ENCODE results near the gene SLC6A4. TPM values are rescaled to one million over a fixed set of nuclear protein-coding genes. Genes with fewer than 3 reads are reported as not detected.

Gene SLC6A4
- polyA plus RNA-seq, 3 donors from 2014 or later, result 0.12 to 0.34 TPM; not detected in 1

GRCh38 chr17:30222251-30222650, 13.2 kb downstream of the SLC6A4 start:
- no peak overlapping the region for H3K4me3 Mint-ChIP-seq
- H3K27ac Mint-ChIP-seq, result no peak overlapping the region
- no peaks in the 10 kb centered on the region for H3K4me1 Mint-ChIP-seq
- no peaks in the 10 kb centered on the region for H3K9me3 Mint-ChIP-seq
- DNase-seq, result no peak
- H3K27me3 Mint-ChIP-seq (ENCODE audit: low read depth in 3 of 3), result peaks cover 0 to 8% (median 3%) of the 10 kb centered on the region in 3 donors
- no peaks in the 10 kb centered on the region for H3K36me3 Mint-ChIP-seq

DNA sequence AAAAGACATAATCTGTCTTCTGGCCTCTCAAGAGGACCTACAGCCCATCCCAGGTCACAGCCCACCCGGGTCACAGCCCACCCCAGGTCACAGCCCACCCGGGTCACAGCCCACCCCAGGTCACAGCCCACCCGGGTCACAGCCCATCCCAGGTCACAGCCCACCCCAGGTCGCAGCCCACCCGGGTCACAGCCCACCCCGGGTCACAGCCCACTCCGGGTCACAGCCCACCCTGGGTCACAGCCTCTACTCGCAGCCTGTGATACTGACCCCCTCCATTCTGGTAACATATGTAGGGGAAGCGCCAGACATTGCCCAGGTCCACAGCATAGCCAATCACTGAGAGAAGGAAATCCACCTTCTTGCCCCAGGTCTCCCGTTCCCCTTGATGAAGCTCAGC, 14.2 kb downstream of the SLC6A4 start:
- no peaks in the 10 kb centered on the region for H3K4me1 Mint-ChIP-seq
- no peak for DNase-seq
- no peak overlapping the region for H3K27ac Mint-ChIP-seq
- no peak overlapping the region for H3K4me3 Mint-ChIP-seq
- H3K9me3 Mint-ChIP-seq, result no peaks in the 10 kb centered on the region
- no peaks in the 10 kb centered on the region for H3K36me3 Mint-ChIP-seq
- peaks cover 1 to 5% (median 3%) of the 10 kb centered on the region in 3 donors for H3K27me3 Mint-ChIP-seq (ENCODE audit: low read depth in 3 of 3)

GRCh38 chr17:30220414-30220813, 15.1 kb downstream of the SLC6A4 start:
- H3K36me3 Mint-ChIP-seq, result no peaks in the 10 kb centered on the region
- H3K27me3 Mint-ChIP-seq (ENCODE audit: low read depth in 3 of 3), result peaks cover 0 to 3% (median 1%) of the 10 kb centered on the region in 3 donors
- H3K9me3 Mint-ChIP-seq, result no peaks in the 10 kb centered on the region
- no peaks in the 10 kb centered on the region for H3K4me1 Mint-ChIP-seq
- DNase-seq, result no peak
- no peak overlapping the region for H3K27ac Mint-ChIP-seq
- H3K4me3 Mint-ChIP-seq, result no peak overlapping the region

DNA sequence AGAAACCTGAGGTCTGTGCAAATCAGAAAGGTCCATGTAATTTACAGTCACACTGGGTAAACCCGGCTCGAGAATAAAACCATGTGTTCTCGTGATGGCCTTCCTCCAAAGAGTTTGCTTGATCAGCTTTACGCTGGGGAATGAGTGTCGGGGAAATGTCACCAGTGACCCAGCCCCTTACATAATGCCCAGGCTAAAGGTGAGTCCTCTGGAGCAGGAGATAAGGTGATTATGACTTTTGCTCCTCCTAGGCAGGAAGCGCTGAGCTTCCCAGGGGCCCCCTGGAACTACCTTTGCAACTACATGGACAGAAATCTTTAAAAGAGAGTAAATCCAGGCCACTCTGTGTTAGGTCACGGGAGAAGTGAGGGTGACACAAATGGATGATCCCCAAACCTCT, 15.7 kb downstream of the SLC6A4 start:
- no peaks in the 10 kb centered on the region for H3K36me3 Mint-ChIP-seq
- H3K9me3 Mint-ChIP-seq, result no peaks in the 10 kb centered on the region
- DNase-seq, result no peak
- H3K27me3 Mint-ChIP-seq (ENCODE audit: low read depth in 3 of 3), result peaks cover 0 to 4% (median 1%) of the 10 kb centered on the region in 3 donors
- H3K4me1 Mint-ChIP-seq, result no peaks in the 10 kb centered on the region
- no peak overlapping the region for H3K27ac Mint-ChIP-seq
- H3K4me3 Mint-ChIP-seq, result no peak overlapping the region

- no peak overlapping the region for H3K27ac Mint-ChIP-seq
- H3K36me3 Mint-ChIP-seq, result no peaks in the 10 kb centered on the region
- H3K4me3 Mint-ChIP-seq, result no peak overlapping the region
- H3K27me3 Mint-ChIP-seq (ENCODE audit: low read depth in 3 of 3), result peaks cover 0 to 7% (median 1%) of the 10 kb centered on the region in 3 donors
- DNase-seq, result no peak
- H3K4me1 Mint-ChIP-seq, result no peaks in the 10 kb centered on the region
- no peaks in the 10 kb centered on the region for H3K9me3 Mint-ChIP-seq
Observed at GRCh38 chr17:30219315-30219714, 16.2 kb downstream of the SLC6A4 start.

DNA sequence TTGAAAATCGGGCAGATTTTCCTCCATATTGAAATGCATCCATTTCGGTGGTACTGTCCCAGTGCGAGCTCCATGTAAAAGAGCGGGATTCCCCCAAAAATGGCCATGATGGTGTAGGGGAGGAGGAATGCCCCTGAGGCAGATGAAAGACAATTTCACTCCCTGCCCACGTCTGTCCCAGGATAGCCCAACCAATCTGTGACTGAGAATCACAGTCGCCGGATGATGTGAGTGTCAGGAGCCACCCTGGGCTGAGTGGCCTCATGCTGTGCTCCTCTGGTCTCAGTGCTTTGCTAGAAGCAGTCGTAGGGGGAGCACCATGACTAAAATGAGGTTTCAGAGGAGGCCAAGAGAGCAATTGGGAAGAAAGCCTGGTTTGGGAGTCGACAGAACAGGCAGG, 16.7 kb downstream of the SLC6A4 start:
- Mint-ChIP-seq H3K4me3 (no peak overlapping the region), H3K9me3 (no peaks in the 10 kb centered on the region), H3K36me3 (no peaks in the 10 kb centered on the region), H3K27ac (no peak overlapping the region), H3K4me1 (no peaks in the 10 kb centered on the region), H3K27me3 (ENCODE audit: low read depth in 3 of 3) (peaks cover 0 to 7% (median 1%) of the 10 kb centered on the region in 3 donors)
- DNase-seq, result no peak

GRCh38 chr17:30217746-30218245, 17.7 kb downstream of the SLC6A4 start:
- Mint-ChIP-seq H3K27ac (peak overlapping the region in 1 of 6 donors; percentile 56), H3K36me3 (no peaks in the 10 kb centered on the region), H3K27me3 (ENCODE audit: low read depth in 3 of 3) (peaks cover 0 to 7% (median 1%) of the 10 kb centered on the region in 3 donors), H3K4me1 (no peaks in the 10 kb centered on the region), H3K9me3 (no peaks in the 10 kb centered on the region), H3K4me3 (no peak overlapping the region)
- no peak for DNase-seq

DNA sequence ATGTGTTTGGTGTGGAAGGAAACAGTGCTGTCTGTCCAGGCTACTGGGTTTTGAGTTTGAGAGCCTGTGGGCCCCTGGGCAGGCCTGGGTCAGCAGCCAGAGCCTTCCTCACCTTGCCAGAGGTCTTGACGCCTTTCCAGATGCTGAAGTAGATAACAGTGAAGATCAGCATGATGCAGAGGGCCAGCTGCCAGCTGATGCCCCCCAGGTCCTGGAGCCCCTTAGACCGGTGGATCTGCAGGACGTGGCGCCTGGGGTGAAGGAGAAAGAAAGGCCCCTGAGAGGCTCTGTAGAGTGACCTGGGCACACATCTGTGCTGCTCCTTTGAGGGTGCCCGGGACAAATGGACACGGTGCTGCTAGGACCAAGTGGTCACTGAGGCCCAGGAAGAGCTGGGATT, 18.4 kb downstream of the SLC6A4 start:
- peak overlapping the region in 1 of 6 donors; percentile 46 for H3K27ac Mint-ChIP-seq
- peaks cover 0 to 7% (median 1%) of the 10 kb centered on the region in 3 donors for H3K27me3 Mint-ChIP-seq (ENCODE audit: low read depth in 3 of 3)
- no peak for DNase-seq
- no peaks in the 10 kb centered on the region for H3K36me3 Mint-ChIP-seq
- no peaks in the 10 kb centered on the region for H3K9me3 Mint-ChIP-seq
- peaks cover 2 to 3% of the 10 kb centered on the region in 2 donors for H3K4me1 Mint-ChIP-seq
- H3K4me3 Mint-ChIP-seq, result no peak overlapping the region

DNA sequence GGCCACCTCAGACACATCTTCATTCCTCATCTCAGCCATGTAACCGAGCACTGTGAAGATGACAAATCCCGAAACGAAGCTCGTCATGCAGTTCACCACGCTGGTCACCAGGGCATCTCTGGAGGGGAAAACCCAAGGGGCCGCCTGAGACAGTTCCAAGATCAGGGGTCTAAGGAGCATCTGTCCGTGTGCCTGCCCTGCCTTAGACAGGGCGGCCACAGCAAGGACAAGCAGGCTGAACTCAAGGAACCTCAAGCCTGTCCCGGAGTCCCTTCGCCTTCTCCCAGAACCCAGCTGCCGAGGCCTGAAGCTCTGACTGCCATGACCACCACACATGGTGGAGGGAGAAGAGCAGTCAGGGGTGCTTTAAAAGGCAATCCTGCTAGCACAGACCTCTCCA, 22.7 kb downstream of the SLC6A4 start:
- peaks cover 0 to 8% (median 1%) of the 10 kb centered on the region in 3 donors for H3K27me3 Mint-ChIP-seq (ENCODE audit: low read depth in 3 of 3)
- peaks cover 19 to 30% of the 10 kb centered on the region in 2 donors for H3K4me1 Mint-ChIP-seq
- H3K4me3 Mint-ChIP-seq, result no peak overlapping the region
- DNase-seq, result no peak
- H3K36me3 Mint-ChIP-seq, result no peaks in the 10 kb centered on the region
- H3K27ac Mint-ChIP-seq, result peak overlapping the region in 4 of 6 donors; percentile 6 to 91 (median 78)
- no peaks in the 10 kb centered on the region for H3K9me3 Mint-ChIP-seq

DNA sequence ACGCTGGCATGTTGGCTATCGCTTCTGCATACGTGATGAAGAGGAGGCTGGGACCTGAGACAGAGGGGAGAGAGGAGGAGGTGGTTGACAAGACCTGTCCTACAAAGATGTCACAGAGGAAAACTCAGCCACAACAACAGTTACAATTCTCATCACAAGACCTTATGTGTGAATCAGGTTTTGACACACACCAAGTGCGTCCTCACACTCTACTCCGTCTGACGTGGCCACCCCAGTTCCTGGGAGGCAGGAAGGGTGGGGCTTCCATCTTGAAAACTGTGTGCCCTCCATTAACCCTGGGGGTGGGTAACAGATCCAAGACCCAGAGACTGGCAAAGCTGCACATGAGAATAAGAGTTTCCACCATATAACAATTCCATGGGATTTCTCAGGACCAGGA, 24.1 kb downstream of the SLC6A4 start:
- Mint-ChIP-seq H3K36me3 (no peaks in the 10 kb centered on the region), H3K4me1 (peaks cover 19 to 30% of the 10 kb centered on the region in 2 donors), H3K9me3 (no peaks in the 10 kb centered on the region), H3K27ac (peak overlapping the region; percentile 28 to 91 (median 79)), H3K4me3 (peak overlapping the region in 4 of 5 donors; percentile 4 to 56 (median 36)), H3K27me3 (ENCODE audit: low read depth in 3 of 3) (peaks cover 0 to 8% (median 2%) of the 10 kb centered on the region in 3 donors)
- DNase-seq, result peak; percentile 63 to 65 (median 64)

DNA sequence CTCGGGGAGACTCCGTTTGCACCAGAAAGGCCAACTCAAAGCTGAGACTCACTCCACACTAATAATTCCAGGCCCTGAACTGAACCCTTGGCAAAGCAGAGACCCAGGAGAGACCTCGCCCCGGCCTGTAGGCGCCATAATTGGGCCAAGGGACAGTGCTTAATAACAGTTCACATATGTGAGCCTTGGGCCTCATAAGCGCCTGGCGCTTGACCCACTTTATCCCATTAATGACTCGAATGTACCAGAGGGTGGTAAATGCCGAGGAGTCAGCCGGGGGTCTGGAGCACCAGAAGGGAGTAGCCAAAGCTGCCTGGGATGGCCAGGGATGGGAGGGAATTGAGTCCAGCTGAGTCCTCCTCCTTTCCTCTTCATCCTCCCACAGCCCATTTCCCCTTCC, 24.6 kb downstream of the SLC6A4 start:
- peak overlapping the region in 5 of 6 donors; percentile 28 to 91 (median 84) for H3K27ac Mint-ChIP-seq
- H3K36me3 Mint-ChIP-seq, result no peaks in the 10 kb centered on the region
- peaks cover 0 to 8% (median 2%) of the 10 kb centered on the region in 3 donors for H3K27me3 Mint-ChIP-seq (ENCODE audit: low read depth in 3 of 3)
- peaks cover 19 to 30% of the 10 kb centered on the region in 2 donors for H3K4me1 Mint-ChIP-seq
- DNase-seq, result no peak
- no peaks in the 10 kb centered on the region for H3K9me3 Mint-ChIP-seq
- peak overlapping the region in 4 of 5 donors; percentile 28 to 56 (median 36) for H3K4me3 Mint-ChIP-seq

DNA sequence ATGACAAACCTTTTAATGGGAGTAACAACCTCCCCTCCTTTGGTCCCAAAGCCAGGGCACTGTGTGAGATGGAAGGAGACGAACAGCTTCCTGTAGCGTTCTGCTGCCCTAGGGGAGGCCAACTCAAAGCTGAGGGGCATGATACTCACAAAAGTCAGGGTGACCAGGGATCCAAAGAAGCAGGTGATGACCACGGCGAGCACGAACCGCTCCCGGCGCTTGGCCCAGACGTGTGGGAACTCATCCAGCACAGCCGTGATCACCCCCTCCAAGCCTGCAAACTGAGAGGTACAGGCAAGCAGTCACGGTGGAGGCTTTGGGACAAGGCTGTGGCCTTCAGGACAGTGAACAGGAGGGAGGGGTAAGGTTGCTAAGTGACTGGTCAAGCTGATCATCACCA, 25.1 kb downstream of the SLC6A4 start:
- no peak for DNase-seq
- H3K9me3 Mint-ChIP-seq, result no peaks in the 10 kb centered on the region
- H3K4me3 Mint-ChIP-seq, result peak overlapping the region in 2 of 5 donors; percentile 28 to 56
- peaks cover 19 to 30% of the 10 kb centered on the region in 2 donors for H3K4me1 Mint-ChIP-seq
- no peaks in the 10 kb centered on the region for H3K36me3 Mint-ChIP-seq
- peaks cover 0 to 10% (median 4%) of the 10 kb centered on the region in 3 donors for H3K27me3 Mint-ChIP-seq (ENCODE audit: low read depth in 3 of 3)
- H3K27ac Mint-ChIP-seq, result peak overlapping the region in 5 of 6 donors; percentile 28 to 91 (median 84)

- Mint-ChIP-seq H3K27ac (peak overlapping the region in 4 of 6 donors; percentile 19 to 86 (median 39)), H3K4me3 (no peak overlapping the region), H3K27me3 (ENCODE audit: low read depth in 3 of 3) (peaks cover 0 to 10% (median 5%) of the 10 kb centered on the region in 3 donors), H3K4me1 (peaks cover 19 to 30% of the 10 kb centered on the region in 2 donors), H3K9me3 (no peaks in the 10 kb centered on the region), H3K36me3 (no peaks in the 10 kb centered on the region)
- no peak for DNase-seq
Observed at GRCh38 chr17:30209930-30210329, 25.6 kb downstream of the SLC6A4 start.

DNA sequence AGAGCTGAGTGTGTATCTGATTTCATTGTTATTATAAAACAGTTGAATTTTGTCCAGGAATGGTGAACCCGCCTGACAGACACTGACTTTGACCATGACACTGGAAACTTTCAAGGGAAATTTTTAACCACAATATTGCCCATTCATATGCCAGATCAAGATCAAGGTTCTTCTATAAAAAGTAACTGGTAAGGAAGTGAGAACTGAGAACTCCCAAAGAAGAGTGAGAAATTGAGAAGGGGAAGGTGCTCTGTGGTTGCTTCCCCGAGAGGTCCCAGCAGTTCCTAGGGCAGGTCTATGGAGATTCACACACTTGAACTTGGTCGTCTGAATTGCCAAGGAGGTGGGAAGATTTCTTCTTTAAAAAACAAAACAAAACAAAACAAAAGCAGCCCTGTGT, 27.3 kb downstream of the SLC6A4 start:
- DNase-seq, result no peak
- H3K27me3 Mint-ChIP-seq (ENCODE audit: low read depth in 3 of 3), result peaks cover 5 to 8% (median 8%) of the 10 kb centered on the region in 3 donors
- no peaks in the 10 kb centered on the region for H3K9me3 Mint-ChIP-seq
- no peak overlapping the region for H3K4me3 Mint-ChIP-seq
- H3K36me3 Mint-ChIP-seq, result no peaks in the 10 kb centered on the region
- peaks cover 19 to 30% of the 10 kb centered on the region in 2 donors for H3K4me1 Mint-ChIP-seq
- peak overlapping the region in 4 of 6 donors; percentile 18 to 65 (median 42) for H3K27ac Mint-ChIP-seq

DNA sequence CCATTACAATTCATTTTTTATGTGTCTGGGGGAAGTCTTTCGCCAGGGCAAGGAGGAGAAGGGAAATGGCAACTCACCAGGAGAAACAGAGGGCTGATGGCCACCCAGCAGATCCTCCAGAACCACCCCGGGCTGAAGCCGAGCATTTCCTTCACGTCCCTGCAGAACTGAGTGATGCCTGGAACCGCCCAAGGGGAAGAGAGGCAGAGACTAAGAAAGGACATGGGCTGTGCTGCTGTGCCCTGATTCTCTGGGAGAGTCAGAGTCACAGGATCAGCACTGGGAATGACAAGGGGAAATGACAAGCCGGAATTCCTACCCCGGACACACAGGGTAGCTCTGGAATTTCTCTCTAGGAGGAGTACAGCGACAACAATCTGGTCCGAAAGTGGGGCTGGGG, 27.8 kb downstream of the SLC6A4 start:
- H3K27me3 Mint-ChIP-seq (ENCODE audit: low read depth in 3 of 3), result peaks cover 5 to 13% (median 8%) of the 10 kb centered on the region in 3 donors
- H3K36me3 Mint-ChIP-seq, result no peaks in the 10 kb centered on the region
- H3K9me3 Mint-ChIP-seq, result no peaks in the 10 kb centered on the region
- no peak overlapping the region for H3K4me3 Mint-ChIP-seq
- peak overlapping the region in 3 of 6 donors; percentile 8 to 65 (median 59) for H3K27ac Mint-ChIP-seq
- DNase-seq, result no peak
- peaks cover 19 to 30% of the 10 kb centered on the region in 2 donors for H3K4me1 Mint-ChIP-seq
